Ovary (tissue), 9 donors: ENCODE data around the gene MKX. TPM values are rescaled to one million over a fixed set of nuclear protein-coding genes. Genes with fewer than 3 reads are reported as not detected.

ENCODE experiments used
- DNase-seq, 5 donors: peaks; one replicate each; pipeline ENCODE4 v3.0.0-alpha.2; 2019 to 2020
- H3K27ac ChIP-seq, 2 donors: fragments of 200-600 bp; one replicate each; pipeline versions ENCODE4 v1.5.1 to v1.8.0; 2019 to 2022
- H3K27me3 ChIP-seq: fragments of 200-600 bp; one replicate; pipeline ENCODE4 v1.8.0; 2022
- H3K36me3 ChIP-seq: fragments of 200-600 bp; sonication (generic); one replicate; pipeline ENCODE4 v1.5.1; 2019
- H3K4me1 ChIP-seq: one replicate; pipeline ENCODE4 v1.8.1; 2013; ENCODE audit warnings: mild to moderate bottlenecking, moderate library complexity; ENCODE audit not compliant: insufficient read depth
- H3K4me3 ChIP-seq: fragments of 200-600 bp; sonication (generic); one replicate; pipeline ENCODE4 v1.5.1; 2017
- H3K9me3 ChIP-seq, 2 donors: fragments of 200-600 bp in 1 of 2; sonication (generic) in 1 of 2; one replicate each; pipeline versions ENCODE4 v1.5.1 to v1.8.1; 2013 to 2019; ENCODE audit warnings: mild to moderate bottlenecking in 1 of 2, moderate library complexity in 1 of 2
- EP300 ChIP-seq: sonication (generic); formaldehyde crosslinking; IDR thresholded peaks from one replicate; pipeline ENCODE4 v1.6.1; 2017; ENCODE audit warnings: antibody characterized with exemption
- POLR2A ChIP-seq: fragments of 450-650 bp; IDR thresholded peaks from one replicate; pipeline ENCODE4 v1.6.1; 2017; ENCODE audit warnings: antibody characterized with exemption, mild to moderate bottlenecking, moderate library complexity
- WGBS, 3 donors: extraction: QIAGEN DNeasy Blood & Tissue Kit in 1 of 3; methylation state at CpG; one replicate each; pipeline versions ENCODE4 v1.1.5 to v1.1.7; 2013 to 2017; 5-methylcytosine and 5-hydroxymethylcytosine counted together
- intact Hi-C, 4 donors: fragments of 100-400 bp; cut with DNase I; formaldehyde crosslinking; loops; one replicate each; pipeline versions ENCODE4 v1.11.0 to v1.15.1; 2022 to 2023
- polyA plus RNA-seq, 2 donors: library from polyadenylated mRNA; stranded (reverse); fragments of 200-250 nt in 1 of 2; fragments of 350-450 nt in 1 of 2; fragmentation: Illumina TruSeq in 1 of 2; extraction: RNeasy Lipid Tissue Mini Kit (QIAGEN cat#74804) in 1 of 2; gene quantifications; one replicate each; pipeline ENCODE4 v1.2.3, GENCODE V29; 2013 to 2014
- total RNA-seq, 7 donors: library from RNA; depleted of rRNA in 2 of 7; stranded (reverse); fragments of >200 nt in 2 of 7; fragmentation: NEBNext Ultra II Directional in 3 of 7; extraction: Animal tissue kit (Norgen Biotek cat#: 25700) in 3 of 7; gene quantifications; one replicate each; pipeline versions ENCODE4 v1.1.0 to v1.2.4, GENCODE V29; 2016 to 2023
- TF ChIP-seq, protein P1 (sequence below), 3 donors: fragments of 450-650 bp in 2 of 3; fragments of 200-600 bp in 1 of 3; IDR thresholded peaks; one replicate each; pipeline versions ENCODE4 v1.5.1 to v1.8.0; 2016 to 2022; ENCODE audit warnings: antibody characterized with exemption in 3 of 3, mild to moderate bottlenecking in 1 of 3
- donor health status: DM: no; HTN: no; CAD: no; lungs with moderate emphysema.
- donor health status: DM: no; HTN: no; CAD: no.
- donor health status: Bipolar disorder and iron deficiency.
- donor health status: DM: yes; HTN: yes; CAD: no.
- donor health status: DM: no; HTN: no; CAD: no.
- donor health status: DM: yes; HTN: yes; CAD: no.

Gene MKX
- total and polyA plus RNA-seq, 9 donors, result 7.4 to 39.7 (median 17.2) TPM

DNA sequence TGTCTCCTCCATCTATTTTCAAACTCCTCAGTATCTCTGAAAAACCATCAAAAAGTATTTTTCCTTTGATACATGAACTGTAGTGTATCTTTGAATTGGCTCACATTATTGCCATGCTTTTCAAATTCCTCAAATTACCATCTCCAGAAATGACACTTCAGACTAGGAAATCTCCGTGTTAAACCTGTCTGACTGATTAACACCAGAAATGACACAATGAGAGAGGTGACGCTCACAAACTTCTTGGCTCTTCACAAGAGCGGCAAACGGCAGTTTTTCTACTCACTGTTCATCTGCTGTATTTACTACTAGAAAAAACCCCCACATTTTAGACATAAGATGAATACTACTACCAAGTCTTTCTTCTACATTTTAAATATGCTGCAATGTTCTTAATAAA, 56.6 kb downstream of the MKX start:
- Histone ChIP-seq H3K27ac (no peak overlapping the region), H3K27me3 (no peaks in the 10 kb centered on the region), H3K36me3 (no peaks in the 10 kb centered on the region), H3K4me3 (no peak overlapping the region), H3K9me3 (no peaks in the 10 kb centered on the region), H3K4me1 (peaks cover 1% of the 10 kb centered on the region)
- 89 to 92% (median 90%) methylated on average over 4 of the region's 4 CpGs for WGBS, 3 donors
- TF ChIP-seq, protein P1, sequence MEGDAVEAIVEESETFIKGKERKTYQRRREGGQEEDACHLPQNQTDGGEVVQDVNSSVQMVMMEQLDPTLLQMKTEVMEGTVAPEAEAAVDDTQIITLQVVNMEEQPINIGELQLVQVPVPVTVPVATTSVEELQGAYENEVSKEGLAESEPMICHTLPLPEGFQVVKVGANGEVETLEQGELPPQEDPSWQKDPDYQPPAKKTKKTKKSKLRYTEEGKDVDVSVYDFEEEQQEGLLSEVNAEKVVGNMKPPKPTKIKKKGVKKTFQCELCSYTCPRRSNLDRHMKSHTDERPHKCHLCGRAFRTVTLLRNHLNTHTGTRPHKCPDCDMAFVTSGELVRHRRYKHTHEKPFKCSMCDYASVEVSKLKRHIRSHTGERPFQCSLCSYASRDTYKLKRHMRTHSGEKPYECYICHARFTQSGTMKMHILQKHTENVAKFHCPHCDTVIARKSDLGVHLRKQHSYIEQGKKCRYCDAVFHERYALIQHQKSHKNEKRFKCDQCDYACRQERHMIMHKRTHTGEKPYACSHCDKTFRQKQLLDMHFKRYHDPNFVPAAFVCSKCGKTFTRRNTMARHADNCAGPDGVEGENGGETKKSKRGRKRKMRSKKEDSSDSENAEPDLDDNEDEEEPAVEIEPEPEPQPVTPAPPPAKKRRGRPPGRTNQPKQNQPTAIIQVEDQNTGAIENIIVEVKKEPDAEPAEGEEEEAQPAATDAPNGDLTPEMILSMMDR (IDR thresholded peaks at IDR 0.05), result no peak
- TF ChIP-seq POLR2A (no peak), EP300 (no peak)
- DNase-seq, result no peak
- intact Hi-C loops, result no loop called here

DNA sequence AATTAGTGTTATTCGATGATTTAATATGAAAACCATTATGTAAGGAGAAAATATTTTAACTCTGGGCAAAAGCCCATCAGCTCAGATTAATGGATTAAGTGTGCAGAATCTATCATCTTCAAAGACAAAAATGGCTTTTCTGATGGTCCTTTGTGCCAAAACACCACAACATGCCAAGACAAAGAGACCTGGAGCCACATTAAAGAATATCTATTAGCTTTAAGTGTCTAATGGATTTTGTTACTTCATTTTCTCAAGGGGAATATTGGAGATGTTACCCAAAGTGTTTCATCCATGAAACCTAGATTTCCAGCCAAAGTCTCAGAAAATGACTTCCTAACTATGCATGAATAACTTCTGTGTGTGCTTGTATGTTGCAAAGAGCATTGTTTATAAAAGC, 57.3 kb downstream of the MKX start:
- no peak for TF ChIP-seq EP300
- Histone ChIP-seq H3K9me3 (no peaks in the 10 kb centered on the region), H3K27ac (no peak overlapping the region), H3K4me1 (peaks cover 1% of the 10 kb centered on the region), H3K36me3 (no peaks in the 10 kb centered on the region), H3K4me3 (no peak overlapping the region), H3K27me3 (no peaks in the 10 kb centered on the region)
- 46 to 63% (median 57%) methylated on average over 1 of the region's 1 CpG for whole genome bisulfite sequencing, 3 donors
- no peak for DNase-seq
- intact Hi-C loops, result no loop called here

DNA sequence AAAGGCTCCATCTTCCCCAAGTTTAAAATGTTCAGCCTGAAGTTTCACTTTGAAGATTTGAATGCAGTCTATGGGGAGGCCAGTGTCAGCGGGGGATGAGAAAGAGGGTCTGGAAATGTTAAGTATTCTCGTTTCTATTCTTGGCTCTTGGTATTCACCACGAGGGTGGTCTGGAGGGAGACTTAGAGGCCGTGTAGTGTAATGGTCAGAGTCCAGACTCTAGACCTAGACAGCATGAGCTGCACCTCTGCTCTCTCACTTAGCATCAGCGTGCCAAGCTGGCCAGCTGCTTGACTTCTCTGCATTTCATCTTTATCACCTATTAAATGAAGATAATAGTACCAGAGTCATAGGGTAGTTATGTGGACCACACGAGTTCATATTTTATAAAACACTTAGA, 57.9 kb downstream of the MKX start:
- no peak overlapping the region for H3K27ac ChIP-seq
- no peak for DNase-seq
- H3K27me3 ChIP-seq, result no peaks in the 10 kb centered on the region
- 16 to 20% (median 19%) methylated on average over 6 of the region's 6 CpGs for WGBS, 3 donors
- no peak overlapping the region for H3K4me3 ChIP-seq
- TF ChIP-seq POLR2A (no peak), EP300 (no peak)
- TF ChIP-seq, protein P1 (IDR thresholded peaks at IDR 0.05), result no peak
- intact Hi-C loops, result no loop called here
- H3K4me1 ChIP-seq, result peaks cover 1% of the 10 kb centered on the region
- H3K36me3 ChIP-seq, result no peaks in the 10 kb centered on the region
- no peaks in the 10 kb centered on the region for H3K9me3 ChIP-seq

DNA sequence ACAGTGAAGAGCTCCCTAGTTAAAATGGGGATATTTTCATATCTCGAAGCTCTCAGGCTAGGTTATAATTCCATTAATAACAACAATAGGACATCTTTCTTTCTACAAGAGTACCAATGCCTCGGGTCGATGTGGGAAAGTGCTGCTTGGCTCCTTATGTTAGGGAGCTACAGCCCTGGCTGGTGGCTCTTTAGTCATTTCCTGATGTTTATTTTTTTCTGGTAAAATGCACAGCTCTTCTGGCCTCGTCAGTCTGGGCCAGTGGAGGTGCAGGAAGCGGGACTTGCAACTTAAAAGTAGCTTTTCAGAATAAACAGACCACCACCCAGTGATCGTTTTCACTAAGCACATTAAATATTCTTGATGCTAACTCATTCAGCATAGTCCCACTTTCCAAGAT, 58.3 kb downstream of the MKX start:
- Histone ChIP-seq H3K9me3 (no peaks in the 10 kb centered on the region), H3K4me1 (peaks cover 1% of the 10 kb centered on the region), H3K36me3 (no peaks in the 10 kb centered on the region), H3K27me3 (no peaks in the 10 kb centered on the region), H3K27ac (no peak overlapping the region), H3K4me3 (no peak overlapping the region)
- intact Hi-C loops, result no loop called here
- no peak for TF ChIP-seq POLR2A
- TF ChIP-seq, protein P1 (IDR thresholded peaks at IDR 0.05), result no peak
- no peak for TF ChIP-seq EP300
- 58 to 76% (median 75%) methylated on average over 6 of the region's 6 CpGs for WGBS, 3 donors
- DNase-seq, result no peak

DNA sequence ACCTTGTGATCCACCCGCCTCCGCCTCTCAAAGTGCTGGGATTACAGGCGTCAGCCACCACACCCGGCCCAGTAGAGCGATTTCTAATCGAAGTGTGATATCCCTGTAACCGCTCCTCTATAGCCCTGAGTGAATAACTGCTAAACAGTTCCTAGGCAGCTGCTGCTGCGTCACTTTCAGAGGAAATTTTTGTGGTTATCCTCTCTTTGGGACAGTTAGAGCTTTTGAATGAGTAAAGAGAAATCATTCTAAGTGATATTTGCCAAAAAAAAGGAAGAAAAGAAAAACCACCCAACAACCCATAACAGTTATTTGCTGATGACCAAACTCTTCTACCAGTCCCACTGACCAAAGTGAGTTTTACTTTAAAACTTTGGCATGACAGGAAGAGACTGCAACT, 59.9 kb downstream of the MKX start:
- Histone ChIP-seq H3K4me3 (no peak overlapping the region), H3K27ac (no peak overlapping the region), H3K27me3 (no peaks in the 10 kb centered on the region), H3K9me3 (no peaks in the 10 kb centered on the region), H3K4me1 (peaks cover 1% of the 10 kb centered on the region), H3K36me3 (no peaks in the 10 kb centered on the region)
- TF ChIP-seq, protein P1 (IDR thresholded peaks at IDR 0.05), result no peak
- TF ChIP-seq EP300 (no peak), POLR2A (no peak)
- intact Hi-C loops, result no loop called here
- no peak for DNase-seq
- WGBS, 3 donors, result 84 to 86% (median 86%) methylated on average over 8 of the region's 8 CpGs
